ENCODE results near the gene TOP1. TPM values are rescaled to one million over a fixed set of nuclear protein-coding genes. Genes with fewer than 3 reads are reported as not detected.
"Not testable (repeated sequence)": the region's sequence is repeated elsewhere in the genome, so short reads cannot be mapped to it uniquely, and the experiment has no call there.

The TOP1 gene
- total and polyA plus RNA-seq, 2 of the 4 experiments (the other 2 are of a cell fraction) = 14.0 to 21.5 TPM

DNA sequence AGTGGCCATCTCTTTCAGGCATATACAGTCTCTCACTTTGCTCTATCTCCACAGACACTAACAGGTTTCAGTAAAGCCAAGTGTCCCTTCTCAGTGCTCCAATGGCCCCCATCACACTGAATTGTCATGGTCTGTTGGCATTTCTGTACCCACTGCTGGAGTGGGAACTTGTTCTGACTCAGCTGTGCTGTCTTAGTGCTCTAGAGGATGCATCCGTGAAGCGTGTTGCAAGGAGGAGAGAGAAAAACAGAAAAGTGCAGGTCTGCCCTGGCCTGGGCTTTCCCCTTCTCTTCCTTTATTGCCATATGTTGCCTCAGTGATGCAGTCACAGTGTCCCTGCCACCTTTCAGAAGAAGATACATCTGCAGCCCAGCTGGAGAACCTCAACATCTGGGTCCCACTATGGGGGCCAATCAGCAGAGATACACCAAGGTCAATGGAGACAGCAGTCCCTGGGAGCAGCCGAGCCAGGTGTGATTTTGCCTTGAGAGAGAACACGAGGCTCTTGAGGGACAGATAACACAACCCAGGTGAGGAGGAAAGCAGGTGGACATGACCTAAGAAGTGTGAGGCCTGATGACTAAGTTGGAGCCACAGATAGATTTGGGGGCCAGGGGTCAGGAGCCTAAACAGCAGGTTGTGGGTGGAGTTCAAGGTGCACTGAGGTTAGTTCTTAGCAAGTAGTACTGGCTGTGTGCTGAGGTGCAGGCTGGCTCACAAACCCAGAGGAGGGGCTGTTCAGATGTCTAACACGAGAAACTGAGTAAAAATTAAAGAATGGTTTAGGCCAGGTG lies 103.2 kb downstream of the TOP1 start:
- intact Hi-C loops (cut with micrococcal nuclease) = no loop called here
- 100% methylated on average over 3 of the region's 5 CpGs; no CpG with 5 or more reads in 1 of the 2 experiments for WGBS, 2 experiments (ENCODE audit: extremely low coverage in 2 of 2, insufficient read length in 1 of 2)
- in situ Hi-C loops (cut with MboI; ENCODE audit: low sequenced_read_pairs) = no loop called here
- no peak overlapping the region for H2BK5ac ChIP-seq (ENCODE audit: low read depth, low read length, poor library complexity, severe bottlenecking)
- no peak overlapping the region for H2BK120ac ChIP-seq (ENCODE audit: low read depth, low read length)
- H4K5ac ChIP-seq (ENCODE audit: low read depth, low read length) = no peak overlapping the region
- no peak overlapping the region for H3K9ac ChIP-seq (ENCODE audit: low read depth, low read length)
- H3K18ac ChIP-seq (ENCODE audit: low read depth, low read length) = no peak overlapping the region
- H3K79me1 ChIP-seq (ENCODE audit: low read depth in 1 of 2, low read length in 2 of 2) = peaks cover 3 to 4% of the 10 kb centered on the region in 2 experiments; a peak in 1 of 4 replicates
- no peak overlapping the region for H3K56ac ChIP-seq (ENCODE audit: extremely low read depth, insufficient read depth, low read length)
- no peak overlapping the region for H4K8ac ChIP-seq (ENCODE audit: low read depth in 2 of 2, low read length in 2 of 2)
- no peak overlapping the region for H2BK15ac ChIP-seq (ENCODE audit: low read depth, low read length)
- H4K91ac ChIP-seq (ENCODE audit: insufficient read depth, low read depth, low read length) = no peak overlapping the region
- H3K36me3 ChIP-seq (ENCODE audit: control insufficient read depth, insufficient read depth, low read length) = peaks cover under 1% of the 10 kb centered on the region
- H3K4me2 ChIP-seq (ENCODE audit: low read depth, low read length) = no peak overlapping the region
- no peak overlapping the region for H3K4me3 ChIP-seq (ENCODE audit: insufficient read depth, low read depth, low read length)
- CTCF ChIA-PET = interaction anchor here (0.7 kb wide), 1 partner anchor 272 kb away, joined by 3 read pairs; no protein-coding TSS in a partner anchor
- no peak overlapping the region for H3K4ac ChIP-seq (ENCODE audit: low read depth, low read length)
- peaks cover 4% of the 10 kb centered on the region for H3K4me1 ChIP-seq (ENCODE audit: control insufficient read depth, insufficient read depth, low read length)
- H3K9me3 ChIP-seq (ENCODE audit: control insufficient read depth, insufficient read depth, low read length) = no peaks in the 10 kb centered on the region
- no peak for ATAC-seq (ENCODE audit: low read depth)
- POLR2A ChIA-PET (ENCODE audit: unreplicated experiment) = no interaction called here
- no peak overlapping the region for H3K23ac ChIP-seq (ENCODE audit: low read depth, low read length)
- TF ChIP-seq MAZ (IDR thresholded peaks at IDR 0.05; ENCODE audit: borderline replicate concordance, low read depth, low read length) = no peak
- TF ChIP-seq CEBPB (IDR thresholded peaks at IDR 0.05; ENCODE audit: low read depth, low read length) = no peak
- TF ChIP-seq RAD21 (IDR thresholded peaks at IDR 0.05; ENCODE audit: low read length) = no peak
- H2BK20ac ChIP-seq (ENCODE audit: low read depth, low read length) = no peak overlapping the region
- BruUV-seq (replicated peaks) = no TSS peak
- no peak for DNase-seq
- no peak overlapping the region for H3K27ac ChIP-seq (ENCODE audit: insufficient read depth, low read length)
- no peaks in the 10 kb centered on the region for H4K20me1 ChIP-seq (ENCODE audit: insufficient read depth, low read length)
- H2AK9ac ChIP-seq (replicated peaks; ENCODE audit: low read depth, low read length, poor library complexity) = no peak overlapping the region
- no peak overlapping the region for H3K14ac ChIP-seq (replicated peaks; ENCODE audit: low read depth, low read length)
- no peak overlapping the region for H2AK5ac ChIP-seq (ENCODE audit: low read depth, low read length)
- no peaks in the 10 kb centered on the region for H3K27me3 ChIP-seq (ENCODE audit: control insufficient read depth, insufficient read depth, low read length)
- dilution Hi-C loops (cut with HindIII; ENCODE audit: low sequenced_read_pairs, unreplicated experiment) = no loop called here
- no peak overlapping the region for H2AFZ ChIP-seq (replicated peaks; ENCODE audit: low read length, poor library complexity)
- peaks cover 6% of the 10 kb centered on the region; the same call in 1 of the 2 replicates for H3K9me1 ChIP-seq (ENCODE audit: insufficient read depth, low read length)

DNA sequence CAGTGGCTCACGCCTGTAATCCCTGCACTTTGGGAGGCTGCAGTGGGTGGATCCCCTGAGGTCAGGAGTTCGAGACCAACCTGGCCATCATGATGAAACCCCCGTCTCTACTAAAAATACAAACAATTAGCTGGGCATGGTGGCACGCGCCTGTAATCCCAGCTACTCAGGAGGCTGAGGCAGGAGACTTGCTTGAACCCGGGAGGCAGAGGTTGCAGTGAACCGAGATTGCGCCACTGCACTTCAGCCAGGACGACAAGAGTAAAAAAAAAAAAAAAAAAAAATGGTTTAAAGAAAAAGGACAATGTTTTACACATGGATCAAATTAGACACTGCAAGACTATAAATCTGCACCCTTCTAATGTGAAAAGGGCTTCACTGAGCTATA lies 103.8 kb downstream of the TOP1 start:
- intact Hi-C loops (cut with micrococcal nuclease); H3K4me2 ChIP-seq (ENCODE audit: low read depth, low read length); H3K36me3 ChIP-seq (ENCODE audit: control insufficient read depth, insufficient read depth, low read length); H3K79me1 ChIP-seq (ENCODE audit: low read depth in 1 of 2, low read length in 2 of 2); H4K91ac ChIP-seq (ENCODE audit: insufficient read depth, low read depth, low read length); H2AFZ ChIP-seq (replicated peaks; ENCODE audit: low read length, poor library complexity); in situ Hi-C loops (cut with MboI; ENCODE audit: low sequenced_read_pairs); H3K9ac ChIP-seq (ENCODE audit: low read depth, low read length); H4K8ac ChIP-seq (ENCODE audit: low read depth in 2 of 2, low read length in 2 of 2); H3K9me1 ChIP-seq (ENCODE audit: insufficient read depth, low read length); H3K4me3 ChIP-seq (ENCODE audit: insufficient read depth, low read depth, low read length); H3K27me3 ChIP-seq (ENCODE audit: control insufficient read depth, insufficient read depth, low read length); H3K4ac ChIP-seq (ENCODE audit: low read depth, low read length); H3K9me3 ChIP-seq (ENCODE audit: control insufficient read depth, insufficient read depth, low read length); H3K4me1 ChIP-seq (ENCODE audit: control insufficient read depth, insufficient read depth, low read length); H3K14ac ChIP-seq (replicated peaks; ENCODE audit: low read depth, low read length); H2AK5ac ChIP-seq (ENCODE audit: low read depth, low read length); H2BK20ac ChIP-seq (ENCODE audit: low read depth, low read length); BruUV-seq (replicated peaks); H3K56ac ChIP-seq (ENCODE audit: extremely low read depth, insufficient read depth, low read length); H4K20me1 ChIP-seq (ENCODE audit: insufficient read depth, low read length); H4K5ac ChIP-seq (ENCODE audit: low read depth, low read length); H2BK15ac ChIP-seq (ENCODE audit: low read depth, low read length); H3K23ac ChIP-seq (ENCODE audit: low read depth, low read length); H3K27ac ChIP-seq (ENCODE audit: insufficient read depth, low read length); H3K18ac ChIP-seq (ENCODE audit: low read depth, low read length); H2BK120ac ChIP-seq (ENCODE audit: low read depth, low read length); H2BK5ac ChIP-seq (ENCODE audit: low read depth, low read length, poor library complexity, severe bottlenecking); POLR2A ChIA-PET (ENCODE audit: unreplicated experiment); DNase-seq; dilution Hi-C loops (cut with HindIII; ENCODE audit: low sequenced_read_pairs, unreplicated experiment); ATAC-seq (ENCODE audit: low read depth); H2AK9ac ChIP-seq (replicated peaks; ENCODE audit: low read depth, low read length, poor library complexity): not testable (repeated sequence)
- WGBS, 2 experiments (ENCODE audit: extremely low coverage in 2 of 2, insufficient read length in 1 of 2) = 80% methylated on average over 1 of the region's 9 CpGs; no CpG with 5 or more reads in 1 of the 2 experiments
- CTCF ChIA-PET = interaction anchor here (0.7 to 0.9 kb wide), 2 partner anchors 11 to 271 kb away, joined by 3 to 4 read pairs; no protein-coding TSS in a partner anchor
